HG03139 (cell line): ENCODE data around the gene DDI1.
"Not testable (repeated sequence)": the region's sequence is repeated elsewhere in the genome, so short reads cannot be mapped to it uniquely, and the experiment has no call there.

ENCODE experiments used
- ATAC-seq: cut with Tn5 transposase; IDR thresholded peaks from one replicate; pipeline ENCODE4 v1.9.1; 2021; ENCODE audit not compliant: unreplicated experiment

The DDI1 gene

GRCh38 chr11:104036995-104037394 is 555 bp downstream of the DDI1 start:
- no peak for ATAC-seq

- no peak for ATAC-seq
These were observed 5.4 kb downstream of the DDI1 start for GRCh38 chr11:104041792-104042191.

DNA sequence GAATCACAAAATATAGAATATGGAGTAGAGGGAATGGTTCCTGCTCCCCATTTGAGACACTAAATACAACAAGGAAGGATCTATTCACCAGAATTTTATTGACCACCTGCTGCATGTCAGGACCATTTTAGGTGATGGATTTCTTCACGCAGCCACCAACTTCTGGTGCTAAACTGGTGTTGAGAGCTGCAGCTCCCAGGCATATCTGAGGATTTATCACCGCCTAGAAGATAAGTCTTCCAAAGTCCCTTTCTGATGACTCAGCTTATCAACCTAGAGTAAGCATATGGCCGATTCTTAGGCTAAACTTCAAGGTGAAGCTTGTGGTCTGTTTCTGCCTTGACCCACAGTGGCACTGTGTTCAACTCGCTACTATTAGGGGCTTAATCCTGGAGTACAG is 6.7 kb downstream of the DDI1 start:
- no peak for ATAC-seq

- ATAC-seq: no peak
These were observed 7.3 kb downstream of the DDI1 start for GRCh38 chr11:104043678-104044239.

DNA sequence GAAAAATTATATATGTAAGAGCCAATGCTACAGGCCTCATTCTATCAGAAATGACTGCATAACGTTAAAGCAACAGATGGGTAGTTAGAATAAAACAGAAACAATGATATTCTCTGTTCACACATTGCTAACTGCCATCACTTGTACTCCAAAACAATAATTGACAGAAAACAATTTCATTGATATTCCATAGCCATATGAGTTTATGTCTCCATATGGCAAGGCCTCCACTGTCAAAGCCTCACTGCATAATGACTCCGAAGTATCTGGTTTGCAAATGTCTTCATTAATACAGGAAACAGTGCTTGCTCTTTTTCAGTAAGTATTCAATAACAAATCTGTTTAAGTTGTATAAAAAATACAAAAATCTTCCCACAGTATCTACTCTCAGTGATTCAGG is 9.9 kb downstream of the DDI1 start:
- ATAC-seq: no peak

DNA sequence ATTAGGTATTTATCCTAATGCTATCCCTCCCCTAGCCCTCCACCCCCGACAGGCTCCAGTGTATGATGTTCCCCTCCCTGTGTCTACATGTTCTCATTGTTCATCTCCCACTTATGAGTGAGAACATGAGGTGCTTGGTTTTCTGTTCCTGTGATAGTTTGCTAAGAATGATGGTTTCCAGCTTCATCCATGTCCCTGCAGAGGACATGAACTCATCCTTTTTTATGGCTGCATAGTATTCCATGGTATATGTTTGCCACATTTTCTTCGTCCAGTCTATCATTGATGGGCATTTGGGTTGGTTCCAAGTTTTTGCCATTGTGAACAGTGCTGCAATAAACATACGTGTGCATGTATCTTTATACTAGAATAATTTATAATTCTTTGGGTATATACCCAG is 10.4 kb downstream of the DDI1 start:
- ATAC-seq: not testable (repeated sequence)

- no peak for ATAC-seq
These were observed 12.7 kb downstream of the DDI1 start for GRCh38 chr11:104049116-104049515.

GRCh38 chr11:104051778-104052177 is 15.3 kb downstream of the DDI1 start:
- no peak for ATAC-seq

GRCh38 chr11:104053743-104054478 is 17.5 kb downstream of the DDI1 start:
- no peak for ATAC-seq

DNA sequence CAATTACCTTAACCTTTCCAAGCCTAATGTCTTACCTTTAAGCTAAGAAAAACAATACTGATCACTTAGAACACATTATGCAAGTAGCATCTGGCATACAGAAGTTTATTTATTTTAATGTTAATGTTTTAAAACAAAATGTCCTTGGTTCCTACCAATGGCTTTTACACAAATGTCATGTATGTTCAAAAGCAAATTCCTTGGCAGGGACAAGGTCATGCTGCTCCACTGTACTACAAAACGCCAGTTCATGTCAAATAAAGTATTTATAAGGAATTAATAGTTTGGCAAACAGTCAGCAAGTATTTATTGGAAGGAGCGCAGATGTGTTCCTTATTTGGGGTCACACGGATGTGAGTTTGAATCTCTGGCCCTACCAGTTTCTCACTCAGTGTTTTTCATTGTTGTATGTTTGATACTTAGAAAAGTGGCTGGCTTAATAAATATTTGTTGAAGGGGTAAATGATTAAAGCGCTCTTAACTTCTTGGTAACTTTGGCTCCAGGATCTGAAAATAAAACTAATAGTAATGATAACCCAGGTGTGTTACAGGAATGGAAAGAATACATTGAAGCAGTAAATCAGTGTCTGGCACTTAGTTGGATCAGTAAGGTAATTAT is 18.6 kb downstream of the DDI1 start:
- ATAC-seq: no peak

GRCh38 chr11:104055596-104055995 is 19.2 kb downstream of the DDI1 start:
- ATAC-seq: no peak

DNA sequence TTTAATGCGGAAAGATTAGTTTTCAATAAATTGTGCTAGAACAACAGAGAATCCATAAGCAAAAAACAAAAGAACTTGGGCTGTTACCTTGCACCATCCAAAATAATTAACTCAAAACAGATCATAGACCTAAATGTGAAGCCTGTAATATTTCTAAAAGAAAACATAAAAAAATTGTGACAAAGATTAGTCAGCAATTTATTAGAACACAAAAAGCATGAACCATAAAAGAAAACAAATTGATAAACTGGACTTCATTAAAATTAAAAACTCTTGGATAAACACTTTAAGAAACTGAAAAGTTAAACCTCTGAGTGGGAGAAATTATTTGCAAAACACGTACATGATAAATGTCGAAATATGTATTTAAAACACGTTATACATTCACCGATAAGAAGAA is 21.5 kb downstream of the DDI1 start:
- no peak for ATAC-seq

DNA sequence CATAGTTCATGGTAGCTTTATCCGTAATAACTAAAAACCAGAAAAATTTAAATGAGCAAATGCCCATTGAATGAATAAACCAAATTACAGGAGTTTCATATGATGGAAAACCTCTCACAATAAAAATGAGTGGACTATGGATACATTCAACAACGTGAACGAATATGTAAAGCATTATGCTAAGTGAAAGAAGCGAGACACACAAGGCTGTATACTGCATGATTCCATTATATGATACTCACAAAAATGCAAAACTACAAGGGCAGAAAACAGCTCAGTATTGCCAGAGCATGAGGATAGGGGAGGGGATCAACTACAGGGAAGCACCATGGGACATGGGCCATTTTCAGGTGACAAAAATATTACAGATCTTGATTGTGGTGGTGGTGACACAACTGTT is 22.2 kb downstream of the DDI1 start:
- no peak for ATAC-seq

DNA sequence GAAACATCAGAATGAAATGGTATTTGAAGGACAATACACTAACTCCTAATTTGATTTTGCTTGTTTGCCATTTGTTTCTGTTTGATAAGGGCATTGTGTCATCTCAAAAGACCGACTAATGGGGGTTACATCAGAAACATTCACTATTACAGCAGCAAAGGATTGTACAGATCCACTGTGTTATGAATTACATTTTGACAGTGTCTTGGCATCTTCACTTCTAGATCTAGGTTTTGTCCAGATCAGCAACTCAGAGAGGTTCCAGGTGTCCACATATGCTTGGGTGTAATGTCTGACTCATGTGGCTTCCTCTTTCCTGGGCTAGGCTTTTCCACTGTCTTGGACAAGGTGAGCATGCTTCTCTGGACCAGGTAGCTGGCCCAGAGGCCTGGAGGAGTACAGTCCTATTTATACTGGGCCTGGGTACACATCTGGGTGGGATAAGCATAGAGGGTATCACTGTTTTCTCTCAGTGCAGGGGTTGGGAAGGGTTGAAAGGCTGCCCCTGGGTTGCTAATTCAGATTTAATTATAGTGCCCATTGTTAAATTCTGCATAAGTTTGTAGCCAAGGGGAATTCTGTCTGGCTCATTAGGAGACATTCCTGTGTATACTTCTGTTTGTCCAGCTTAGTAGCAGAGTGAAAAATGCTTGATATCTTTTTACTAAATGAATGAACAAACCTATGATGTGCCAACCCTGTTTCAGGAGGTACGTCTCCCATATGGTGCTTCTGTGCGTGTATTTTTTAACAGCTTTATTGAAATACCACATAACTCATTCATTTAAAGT is 23.8 kb downstream of the DDI1 start:
- no peak for ATAC-seq

DNA sequence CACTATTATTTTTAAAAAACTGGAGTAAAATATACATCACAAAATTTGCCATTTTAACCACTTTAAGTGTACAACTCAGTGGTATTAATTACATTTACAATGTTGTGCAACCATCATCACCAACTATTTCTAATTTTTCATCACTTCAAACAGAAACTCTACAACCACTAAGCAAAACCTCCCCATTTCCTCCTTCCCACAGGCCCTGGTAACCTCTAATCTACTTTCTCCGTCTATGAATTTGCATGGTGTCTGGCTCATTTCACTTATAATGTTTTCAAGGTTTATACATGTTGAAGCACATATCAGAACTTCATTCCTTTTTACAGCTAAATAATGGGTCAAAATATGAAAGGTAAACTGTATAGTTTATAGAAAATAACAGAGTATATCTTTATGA is 24.4 kb downstream of the DDI1 start:
- peak; percentile 70 for ATAC-seq

DNA sequence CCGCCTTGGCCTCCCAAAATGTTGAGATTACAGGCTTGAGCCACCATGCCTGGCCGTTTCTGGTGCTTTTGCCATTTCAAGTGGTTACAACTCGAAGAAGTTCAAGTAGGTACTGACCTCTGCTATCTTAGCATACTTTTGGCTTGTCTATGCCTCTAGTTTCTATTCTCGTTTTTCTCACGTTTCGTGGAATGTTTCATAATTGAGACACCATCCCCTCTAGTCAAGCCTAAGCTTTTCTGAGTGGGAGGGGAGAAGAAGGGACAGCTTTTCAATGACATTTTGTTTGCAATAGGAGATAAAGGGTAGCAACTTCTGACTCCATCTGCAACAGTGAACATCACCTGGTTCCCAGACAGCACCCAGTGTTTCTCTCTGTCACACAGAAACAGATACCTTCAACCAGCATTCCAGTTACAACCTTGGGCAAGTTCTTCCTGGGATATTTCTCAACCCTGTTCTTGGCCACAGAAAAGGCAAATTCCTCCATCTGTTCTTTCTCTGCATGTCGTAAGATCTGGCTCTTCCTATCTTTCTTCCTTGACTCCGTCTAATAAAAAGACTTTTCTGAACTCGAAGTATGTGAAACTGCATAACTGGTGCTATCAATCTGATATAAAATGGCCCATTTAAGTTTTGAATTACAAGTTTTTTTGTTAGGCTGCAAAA is 25.5 kb downstream of the DDI1 start:
- ATAC-seq: no peak

GRCh38 chr11:104064034-104064630 is 27.7 kb downstream of the DDI1 start:
- ATAC-seq: no peak

- ATAC-seq: no peak
These were observed 31.1 kb downstream of the DDI1 start for GRCh38 chr11:104067534-104067933.

- ATAC-seq: peak; percentile 79
These were observed 37.7 kb downstream of the DDI1 start for GRCh38 chr11:104073950-104074705.

DNA sequence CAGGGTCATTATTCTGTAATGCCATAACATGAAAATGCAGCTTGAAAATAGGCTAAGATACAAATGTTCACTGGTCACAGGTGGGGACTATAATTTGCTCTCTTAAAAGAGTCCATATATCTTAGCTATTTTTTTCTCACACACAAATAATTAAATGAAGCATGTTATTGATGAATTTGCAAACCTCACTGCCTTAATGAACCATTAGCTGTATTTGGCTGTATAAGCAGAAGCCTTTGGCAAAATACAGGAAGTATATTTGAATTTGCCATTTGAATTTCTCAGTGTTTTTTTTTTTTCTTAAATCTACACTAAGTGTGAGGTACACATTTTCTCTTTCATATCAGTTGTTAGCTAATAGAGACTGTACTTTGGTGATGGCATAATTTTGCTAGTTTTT is 38.7 kb downstream of the DDI1 start:
- no peak for ATAC-seq
